Mammary microvascular endothelial cell (primary cell): ENCODE results near the gene SUSD5. TPM values are rescaled to one million over a fixed set of nuclear protein-coding genes. Genes with fewer than 3 reads are reported as not detected.

Experiments used
- total RNA-seq: library from RNA; depleted of rRNA; stranded (reverse); fragments of >200 nt; gene quantifications from 2 replicates; pipeline ENCODE4 v1.2.3, GENCODE V29; 2015

The SUSD5 gene
- 4.3 and 4.6 TPM in 2 replicates for total RNA-seq

GRCh38 chr3:33218446-33219174 lies at the start of gene SUSD5:
Gene SUSD5, minus strand, starts transcription at chr3:33218810. Its CDS starts 13 bp downstream, at chr3:33218797.

GRCh38 chr3:33113772-33114621 lies 104.6 kb downstream of the SUSD5 start, which contains the start of gene CRTAP:
Gene CRTAP, plus strand, starts transcription at chr3:33114014. Its CDS starts 64 bp downstream, at chr3:33114078.

Other genes with a start within 250 kb of the SUSD5 start
- 66.0 and 71.8 TPM in 2 replicates for gene GLB1, start 121.7 kb downstream of the SUSD5 start, total RNA-seq
- gene TMPPE, start 121.7 kb downstream of the SUSD5 start, total RNA-seq: 6.9 and 8.0 TPM in 2 replicates
- 150 and 188 TPM in 2 replicates for gene CRTAP, start 104.8 kb downstream of the SUSD5 start, total RNA-seq
- 17.6 and 18.1 TPM in 2 replicates for gene FBXL2, start 58.6 kb upstream of the SUSD5 start, total RNA-seq
- gene UBP1, start 221.6 kb upstream of the SUSD5 start, total RNA-seq: 58.6 and 69.5 TPM in 2 replicates